Fibroblast of skin of abdomen (primary cell): Measurements from ENCODE around the gene UHRF1.

Experiments used
- DNase-seq: peaks from one replicate; pipeline ENCODE4 v3.0.0-alpha.2; 2013

The UHRF1 gene

GRCh38 chr19:4991538-4991937 is 82.2 kb downstream of the UHRF1 start:
- DNase-seq: no peak

- no peak for DNase-seq
Observed at GRCh38 chr19:4991996-4992698, 82.8 kb downstream of the UHRF1 start.

GRCh38 chr19:4993683-4994082 is 84.4 kb downstream of the UHRF1 start:
- DNase-seq: no peak

- DNase-seq: no peak
Observed at GRCh38 chr19:4996701-4997100, 87.4 kb downstream of the UHRF1 start.

GRCh38 chr19:4997297-4997696 is 88.0 kb downstream of the UHRF1 start:
- DNase-seq: no peak

- DNase-seq: no peak
Observed at GRCh38 chr19:5000120-5000611, 90.9 kb downstream of the UHRF1 start.

- peak; percentile 83 for DNase-seq
Observed at GRCh38 chr19:5001615-5002014, 92.3 kb downstream of the UHRF1 start.

- DNase-seq: peak; percentile 49
Observed at GRCh38 chr19:5002143-5002542, 92.8 kb downstream of the UHRF1 start.

- no peak for DNase-seq
Observed at GRCh38 chr19:5003781-5004180, 94.5 kb downstream of the UHRF1 start.

GRCh38 chr19:5005096-5005495 is 95.8 kb downstream of the UHRF1 start:
- no peak for DNase-seq

GRCh38 chr19:5006201-5006600 is 96.9 kb downstream of the UHRF1 start:
- DNase-seq: peak; percentile 29

- DNase-seq: no peak
Observed at GRCh38 chr19:5006821-5007220, 97.5 kb downstream of the UHRF1 start.
